SHP77 (cell line): ENCODE measurements around the gene ASB8.
"Not testable (repeated sequence)": the region's sequence is repeated elsewhere in the genome, so short reads cannot be mapped to it uniquely, and the experiment has no call there.

ENCODE experiments used
- DNase-seq, 2 experiments: peaks; one replicate each; lab custom pipeline; 2025; lab: John Stamatoyannopoulos, UW

ASB8 gene

GRCh38 chr12:48142818-48143674 lies 14.3 kb downstream of the ASB8 start:
- no peak for DNase-seq

- DNase-seq: no peak
These were observed 22.3 kb downstream of the ASB8 start for GRCh38 chr12:48135027-48135426.

DNA sequence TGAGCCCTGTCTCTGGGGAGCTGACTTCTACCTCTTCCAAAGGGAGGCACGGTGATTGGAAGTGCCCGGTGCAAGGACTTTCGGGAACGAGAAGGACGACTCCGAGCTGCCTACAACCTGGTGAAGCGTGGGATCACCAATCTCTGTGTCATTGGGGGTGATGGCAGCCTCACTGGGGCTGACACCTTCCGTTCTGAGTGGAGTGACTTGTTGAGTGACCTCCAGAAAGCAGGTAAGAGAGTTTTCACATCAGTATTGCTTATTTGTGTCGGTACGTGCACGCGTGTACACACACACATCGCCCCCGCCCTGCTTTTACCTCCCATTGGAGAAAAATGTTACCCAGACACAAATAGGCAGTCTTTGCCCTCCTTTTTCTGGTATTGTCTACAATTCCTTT lies 24.5 kb downstream of the ASB8 start:
- DNase-seq: no peak

GRCh38 chr12:48131517-48131916 lies 25.8 kb downstream of the ASB8 start:
- DNase-seq: no peak

DNA sequence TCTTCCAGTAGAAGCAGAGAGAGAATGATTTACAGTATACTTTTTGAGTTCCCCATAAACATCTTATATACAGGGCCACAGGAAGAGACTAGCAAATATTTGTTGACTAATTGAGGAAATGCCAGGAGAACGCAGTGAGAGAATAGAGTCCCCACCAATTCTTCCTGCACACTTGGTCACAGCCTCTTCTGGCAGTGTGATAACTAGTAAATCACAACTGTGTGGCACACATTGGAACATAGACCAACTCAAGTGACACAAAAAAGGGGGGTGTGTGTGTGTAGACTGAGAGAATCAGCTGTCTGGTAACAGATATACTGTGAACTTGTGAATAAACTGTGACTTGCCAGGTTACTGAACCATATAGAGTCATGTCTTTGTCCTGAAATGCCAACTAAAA lies 27.9 kb downstream of the ASB8 start:
- no peak for DNase-seq

DNA sequence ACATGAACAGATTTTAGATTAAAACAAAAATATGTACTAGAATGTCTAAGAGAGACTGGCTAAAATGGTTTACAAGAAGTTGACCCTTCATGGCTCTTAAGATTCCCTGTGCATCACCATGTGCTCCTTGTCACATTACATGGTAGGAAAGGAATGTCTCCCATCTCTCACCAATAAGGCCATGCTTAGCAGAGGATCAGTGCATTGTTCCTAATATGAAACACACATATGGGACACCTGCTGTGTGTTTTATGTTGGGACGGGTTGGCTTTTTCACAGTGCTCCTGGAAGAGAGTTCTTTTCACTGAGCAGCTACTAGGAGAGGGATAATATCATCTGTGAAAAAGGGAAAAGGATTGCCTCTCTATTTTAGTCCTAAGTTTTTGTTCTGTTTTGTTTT lies 28.5 kb downstream of the ASB8 start:
- DNase-seq: no peak

GRCh38 chr12:48126953-48127630 lies 30.2 kb downstream of the ASB8 start:
- no peak for DNase-seq

DNA sequence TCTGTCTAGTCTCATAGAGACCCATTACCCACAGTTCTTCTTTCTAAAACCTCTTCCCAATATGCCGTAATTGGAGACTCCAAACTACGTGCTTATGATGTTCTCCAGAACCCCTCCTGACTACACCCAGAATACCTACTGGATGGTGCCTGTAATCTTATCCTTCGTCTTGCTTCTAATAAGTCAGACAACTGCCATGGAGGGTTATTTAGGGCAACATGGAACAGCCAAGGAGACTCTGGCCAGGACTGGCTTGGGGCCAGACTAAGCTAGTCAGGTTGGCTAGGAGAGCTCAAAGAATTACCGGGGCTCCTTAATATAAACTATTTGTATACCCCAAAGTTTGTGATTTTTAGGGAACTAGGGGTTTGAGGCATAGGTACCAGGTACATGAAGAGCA lies 31.3 kb downstream of the ASB8 start:
- no peak for DNase-seq

- not testable (repeated sequence) for DNase-seq
These were observed 31.8 kb downstream of the ASB8 start for GRCh38 chr12:48125542-48125941.

- no peak for DNase-seq
These were observed 34.1 kb downstream of the ASB8 start for GRCh38 chr12:48123169-48123568.

- no peak for DNase-seq
These were observed 35.1 kb downstream of the ASB8 start for GRCh38 chr12:48122065-48122834.

DNA sequence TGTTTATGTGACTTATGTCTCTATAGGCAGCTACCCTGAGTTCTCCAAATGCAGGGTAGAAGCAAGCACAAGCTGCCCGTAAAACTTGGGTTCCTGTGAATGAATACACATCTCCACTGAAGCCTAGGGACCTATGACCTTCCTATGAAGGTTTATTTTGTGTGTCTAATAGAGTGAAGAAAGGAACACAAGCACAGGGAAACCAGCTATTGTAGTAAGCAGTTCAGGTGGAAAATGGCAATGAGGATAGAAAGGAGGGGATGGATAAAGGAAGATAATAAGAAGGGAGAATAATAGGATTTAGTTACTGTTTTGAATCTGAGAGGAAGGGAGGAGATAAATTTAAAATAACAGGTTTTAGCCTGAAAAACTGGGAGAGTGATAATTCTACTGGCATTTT lies 35.8 kb downstream of the ASB8 start:
- DNase-seq: no peak

- no peak for DNase-seq
These were observed 37.5 kb downstream of the ASB8 start for GRCh38 chr12:48119834-48120195.

DNA sequence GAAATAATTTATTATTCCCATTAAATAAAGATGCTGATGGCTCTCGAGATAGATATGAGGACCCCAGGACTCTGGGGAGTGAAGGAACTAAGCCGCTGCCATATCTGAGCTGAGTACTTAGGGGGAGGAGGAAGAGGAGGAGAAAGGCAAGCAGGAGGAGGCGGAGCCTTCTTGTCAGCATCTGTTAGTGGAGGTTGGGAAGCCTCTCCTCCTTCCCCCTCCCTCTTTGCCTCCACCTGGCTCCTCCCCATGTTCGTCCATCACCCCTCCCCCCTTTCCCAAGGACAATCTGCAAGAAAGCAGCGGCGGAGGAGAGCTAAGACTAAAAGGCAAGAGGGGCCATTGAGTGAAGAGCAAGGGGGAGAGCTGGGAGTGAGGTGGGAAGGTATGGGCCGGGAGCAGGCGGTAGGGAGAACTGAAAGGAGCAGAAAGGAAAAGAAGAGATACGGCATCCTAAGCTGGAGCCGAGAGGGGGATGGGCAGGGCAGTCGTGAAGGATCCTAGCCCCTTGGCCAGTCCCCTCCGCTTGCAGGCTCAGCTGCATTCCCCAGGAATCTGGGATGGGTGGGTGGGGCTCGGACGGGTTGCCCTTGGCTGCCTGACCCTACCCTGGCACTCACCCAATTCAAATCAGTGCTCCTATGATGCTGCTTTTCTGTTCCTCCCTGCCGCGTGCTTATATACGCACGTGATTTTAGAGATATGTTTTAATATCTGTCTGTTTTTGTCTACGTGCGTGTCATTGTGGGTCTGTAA lies 38.1 kb downstream of the ASB8 start, which contains the start of gene PFKM:
TSS of gene PFKM (plus strand) at position 287 of the 756 bp plus-strand sequence. CDS start 3,411 bp downstream, outside the sequence.
- peak; percentile 71 to 78 for DNase-seq

DNA sequence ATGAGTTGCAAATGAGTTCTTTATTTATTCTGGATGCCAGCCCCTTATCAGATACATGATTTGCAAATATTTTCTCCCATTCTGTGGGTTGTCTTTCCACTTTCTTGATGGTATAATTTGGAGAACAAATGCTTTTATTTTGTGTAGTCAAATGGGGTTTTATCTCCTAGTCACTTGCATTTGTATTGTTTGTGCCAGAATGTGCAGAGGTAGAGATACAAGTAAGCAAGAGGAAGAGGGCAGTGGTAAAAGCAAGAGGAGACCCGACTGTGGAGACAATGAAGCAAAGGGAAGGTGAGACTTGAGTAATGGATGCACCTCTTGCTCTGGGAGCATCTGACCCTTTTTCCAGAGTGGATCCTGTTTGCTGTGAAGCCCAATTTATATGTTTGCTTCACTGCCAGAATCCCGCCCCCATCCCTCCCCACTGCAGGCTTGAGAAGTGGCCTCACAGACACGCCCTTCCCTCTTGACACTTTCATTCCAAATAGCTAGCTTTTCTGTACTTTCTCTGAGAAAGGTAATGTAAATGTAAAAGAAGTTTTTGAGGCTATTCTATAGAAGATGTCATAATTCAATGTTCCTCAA lies 38.9 kb downstream of the ASB8 start:
- peak; percentile 1 to 20 for DNase-seq

- DNase-seq: no peak
These were observed 41.4 kb downstream of the ASB8 start for GRCh38 chr12:48115957-48116356.

DNA sequence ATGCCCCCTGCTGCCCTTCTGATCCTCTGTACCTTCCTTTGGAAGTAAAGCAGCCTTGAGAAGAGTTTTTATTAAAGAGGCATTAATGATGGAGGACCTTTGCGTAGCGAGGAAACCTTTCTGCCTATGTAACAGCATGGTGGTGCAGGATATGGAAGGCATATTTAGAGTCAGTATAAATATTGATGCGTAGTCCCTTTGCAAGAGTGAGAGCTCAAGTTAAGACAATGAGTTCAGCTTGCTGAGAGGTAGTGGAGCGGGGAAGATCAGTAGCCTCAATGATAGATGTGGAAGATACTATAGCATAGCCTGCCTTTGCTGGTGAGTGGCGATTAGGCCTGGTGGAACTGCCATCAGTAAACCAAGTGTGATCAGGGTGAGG lies 46.0 kb downstream of the ASB8 start:
- DNase-seq: not testable (repeated sequence)

GRCh38 chr12:48110691-48111311 lies 46.5 kb downstream of the ASB8 start:
- no peak for DNase-seq

- no peak for DNase-seq
These were observed 47.9 kb downstream of the ASB8 start for GRCh38 chr12:48109424-48109823.

DNA sequence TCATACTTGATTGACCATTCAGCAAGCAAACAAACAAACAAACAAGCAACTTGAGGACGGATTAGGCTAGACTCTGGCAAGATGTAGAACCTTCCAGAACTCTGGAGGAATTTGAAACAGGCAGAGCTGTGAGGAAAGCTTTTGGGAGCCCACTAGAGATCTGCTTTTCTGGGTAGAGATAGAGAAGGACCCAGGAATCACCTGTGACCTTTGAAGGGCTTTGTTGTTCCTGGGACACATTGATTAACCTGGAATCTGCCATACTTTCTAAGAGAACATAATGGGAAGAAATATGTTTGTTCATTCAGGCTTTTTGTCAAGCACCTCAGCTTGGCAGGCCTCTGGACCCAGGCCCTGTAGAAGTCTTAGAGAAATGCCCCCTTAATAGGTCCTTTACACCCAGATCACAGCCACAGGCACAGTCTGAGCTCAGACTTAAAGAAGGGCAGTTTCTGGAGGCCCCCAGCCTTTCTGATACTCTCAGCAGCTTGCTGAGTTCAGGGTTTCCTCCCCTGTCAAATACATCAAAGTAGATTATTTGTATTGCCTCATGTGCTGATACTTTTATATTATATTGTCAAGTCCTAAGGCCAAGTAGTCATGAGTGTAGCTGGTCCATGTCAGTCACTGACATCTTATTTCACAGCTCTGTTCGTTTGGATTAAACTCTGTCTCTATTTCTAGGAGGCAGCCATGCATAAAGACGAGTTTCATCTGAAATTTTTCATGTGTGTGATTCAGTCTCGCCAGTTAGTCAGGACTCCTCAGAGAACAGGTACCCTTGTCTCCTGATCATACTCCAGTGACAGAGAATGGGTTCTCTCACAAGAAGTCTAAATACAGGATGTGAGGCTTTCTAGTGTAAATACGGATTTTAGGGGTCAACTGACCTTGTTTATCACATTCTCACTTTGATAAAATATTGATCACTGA lies 50.4 kb downstream of the ASB8 start:
- DNase-seq: no peak
